SK-N-SH treated with all-trans-retinoic acid at 6 μM for 48 hours (cell line): Measurements from ENCODE around the gene TBXAS1.

Experiments
- ESRRG ChIP-seq: fragments of 250-450 bp; sonication (Bioruptor Pico); IDR thresholded peaks from 2 replicates; pipeline ENCODE4 v1.6.1; 2021; ENCODE audit warnings: mild to moderate bottlenecking
- GLIS3 ChIP-seq: fragments of 250-450 bp; sonication (Bioruptor Pico); IDR thresholded peaks from 2 replicates; pipeline ENCODE4 v1.5.0; 2020; ENCODE audit warnings: mild to moderate bottlenecking, moderate library complexity
- TOX ChIP-seq: fragments of 250-450 bp; sonication (Bioruptor Pico); IDR thresholded peaks from 2 replicates; pipeline ENCODE4 v1.8.0; 2021; ENCODE audit warnings: mild to moderate bottlenecking, moderate library complexity, borderline replicate concordance
- ZFP3 ChIP-seq: fragments of 250-450 bp; sonication (Bioruptor Pico); IDR thresholded peaks from 2 replicates; pipeline ENCODE4 v1.5.0; 2020; ENCODE audit warnings: mild to moderate bottlenecking, moderate library complexity

- TF ChIP-seq ZFP3 (CRISPR knock-in tag) (no peak), ESRRG (CRISPR knock-in tag) (no peak), GLIS3 (CRISPR knock-in tag) (no peak), TOX (CRISPR knock-in tag) (no peak)
Measured at GRCh38 chr7:140006600-140006999, 177.5 kb downstream of the TBXAS1 start.
